ENCODE results near the gene SMC1A.
A peak's percentile ranks its signal among the peaks of the same experiment; 100 is the strongest.

SMC1A gene

GRCh38 chrX:53357799-53358530 lies 64.5 kb downstream of the SMC1A start:
- peak; percentile 14 for DNase-seq
- Mint-ChIP-seq H3K27ac (no peak overlapping the region), H3K9me3 (peaks cover 58% of the 10 kb centered on the region), H3K4me1 (peaks cover 5% of the 10 kb centered on the region), H3K4me3 (no peak overlapping the region), H3K27me3 (ENCODE audit: low read depth, poor library complexity) (peaks cover 13% of the 10 kb centered on the region), H3K36me3 (ENCODE audit: low read depth) (peaks cover 11% of the 10 kb centered on the region)
- TF ChIP-seq, protein P1, sequence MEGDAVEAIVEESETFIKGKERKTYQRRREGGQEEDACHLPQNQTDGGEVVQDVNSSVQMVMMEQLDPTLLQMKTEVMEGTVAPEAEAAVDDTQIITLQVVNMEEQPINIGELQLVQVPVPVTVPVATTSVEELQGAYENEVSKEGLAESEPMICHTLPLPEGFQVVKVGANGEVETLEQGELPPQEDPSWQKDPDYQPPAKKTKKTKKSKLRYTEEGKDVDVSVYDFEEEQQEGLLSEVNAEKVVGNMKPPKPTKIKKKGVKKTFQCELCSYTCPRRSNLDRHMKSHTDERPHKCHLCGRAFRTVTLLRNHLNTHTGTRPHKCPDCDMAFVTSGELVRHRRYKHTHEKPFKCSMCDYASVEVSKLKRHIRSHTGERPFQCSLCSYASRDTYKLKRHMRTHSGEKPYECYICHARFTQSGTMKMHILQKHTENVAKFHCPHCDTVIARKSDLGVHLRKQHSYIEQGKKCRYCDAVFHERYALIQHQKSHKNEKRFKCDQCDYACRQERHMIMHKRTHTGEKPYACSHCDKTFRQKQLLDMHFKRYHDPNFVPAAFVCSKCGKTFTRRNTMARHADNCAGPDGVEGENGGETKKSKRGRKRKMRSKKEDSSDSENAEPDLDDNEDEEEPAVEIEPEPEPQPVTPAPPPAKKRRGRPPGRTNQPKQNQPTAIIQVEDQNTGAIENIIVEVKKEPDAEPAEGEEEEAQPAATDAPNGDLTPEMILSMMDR (IDR thresholded peaks at IDR 0.05): no peak

DNA sequence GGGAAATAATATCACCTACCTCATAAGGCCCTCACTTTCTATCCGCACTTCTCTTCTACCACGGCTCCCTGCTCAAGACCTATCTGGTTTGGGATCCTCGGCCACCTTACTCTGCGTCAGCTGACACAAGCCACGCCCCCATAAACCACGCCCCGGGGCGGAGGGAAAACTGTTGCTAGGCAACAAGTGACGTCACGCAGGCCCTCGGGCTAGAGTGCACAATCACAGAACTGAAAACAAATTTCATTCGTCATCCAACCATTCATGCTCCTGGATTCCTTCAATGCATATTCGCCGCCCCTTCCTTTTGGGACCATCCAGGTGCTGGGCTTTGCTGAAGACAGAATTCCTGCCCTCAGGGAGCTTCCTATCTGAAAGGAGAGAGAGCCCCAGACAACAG lies 66.3 kb downstream of the SMC1A start:
- DNase-seq: no peak
- peaks cover 13% of the 10 kb centered on the region for H3K27me3 Mint-ChIP-seq (ENCODE audit: low read depth, poor library complexity)
- H3K9me3 Mint-ChIP-seq: peaks cover 66% of the 10 kb centered on the region
- H3K27ac Mint-ChIP-seq: no peak overlapping the region
- peaks cover 5% of the 10 kb centered on the region for H3K36me3 Mint-ChIP-seq (ENCODE audit: low read depth)
- TF ChIP-seq, protein P1 (IDR thresholded peaks at IDR 0.05): no peak
- H3K4me1 Mint-ChIP-seq: peaks cover 5% of the 10 kb centered on the region
- H3K4me3 Mint-ChIP-seq: no peak overlapping the region

DNA sequence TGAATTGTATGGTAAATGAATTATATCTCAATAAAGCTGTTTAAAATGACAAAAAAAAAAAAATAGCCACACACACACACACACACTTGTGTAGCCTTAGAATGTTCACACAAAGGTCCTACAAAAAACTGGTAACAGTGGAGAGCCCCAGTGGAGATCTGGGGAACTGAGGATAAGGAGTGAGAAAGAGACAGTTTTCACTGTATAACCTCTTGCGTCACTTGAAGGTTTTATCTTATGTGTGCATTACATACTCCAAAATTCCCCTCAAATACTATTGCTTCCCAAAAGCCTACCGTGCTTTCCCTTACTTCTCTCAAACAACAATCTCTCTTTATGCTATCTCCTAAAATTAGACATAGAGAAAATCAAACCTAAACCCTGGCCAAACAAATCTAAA lies 67.8 kb downstream of the SMC1A start:
- no peak for DNase-seq
- Mint-ChIP-seq H3K4me3 (no peak overlapping the region), H3K9me3 (peaks cover 73% of the 10 kb centered on the region), H3K36me3 (ENCODE audit: low read depth) (no peaks in the 10 kb centered on the region), H3K4me1 (peaks cover 5% of the 10 kb centered on the region), H3K27ac (no peak overlapping the region), H3K27me3 (ENCODE audit: low read depth, poor library complexity) (peaks cover 13% of the 10 kb centered on the region)
- TF ChIP-seq, protein P1 (IDR thresholded peaks at IDR 0.05): no peak

DNA sequence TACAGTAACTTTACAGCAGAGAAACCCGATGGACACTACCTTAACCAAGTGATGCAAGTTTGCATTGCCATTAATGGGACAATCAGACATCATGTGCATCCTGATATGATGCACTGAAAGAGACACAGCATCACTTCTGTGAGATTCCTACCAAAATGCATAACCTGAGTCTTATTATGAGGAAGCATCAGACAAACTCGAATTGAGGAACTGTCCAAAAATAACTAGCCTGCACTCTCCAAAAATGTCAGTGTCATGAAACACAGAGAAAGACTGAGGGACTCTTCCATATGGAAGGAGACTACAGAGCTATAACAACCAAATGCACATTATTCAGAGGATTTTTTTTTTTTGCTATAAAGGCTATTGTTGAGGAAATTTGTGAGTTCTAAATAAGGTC lies 74.5 kb downstream of the SMC1A start:
- H3K4me3 Mint-ChIP-seq: no peak overlapping the region
- H3K4me1 Mint-ChIP-seq: no peaks in the 10 kb centered on the region
- H3K9me3 Mint-ChIP-seq: peaks cover 66% of the 10 kb centered on the region
- H3K36me3 Mint-ChIP-seq (ENCODE audit: low read depth): no peaks in the 10 kb centered on the region
- H3K27me3 Mint-ChIP-seq (ENCODE audit: low read depth, poor library complexity): peaks cover 4% of the 10 kb centered on the region
- no peak overlapping the region for H3K27ac Mint-ChIP-seq
- no peak for DNase-seq
- TF ChIP-seq, protein P1 (IDR thresholded peaks at IDR 0.05): no peak

- no peaks in the 10 kb centered on the region for H3K36me3 Mint-ChIP-seq (ENCODE audit: low read depth)
- H3K9me3 Mint-ChIP-seq: peaks cover 33% of the 10 kb centered on the region
- no peak overlapping the region for H3K27ac Mint-ChIP-seq
- no peak overlapping the region for H3K4me3 Mint-ChIP-seq
- H3K27me3 Mint-ChIP-seq (ENCODE audit: low read depth, poor library complexity): peaks cover 8% of the 10 kb centered on the region
- TF ChIP-seq, protein P1 (IDR thresholded peaks at IDR 0.05): no peak
- H3K4me1 Mint-ChIP-seq: no peaks in the 10 kb centered on the region
- no peak for DNase-seq
These were observed 81.4 kb downstream of the SMC1A start for GRCh38 chrX:53340852-53341645.

Measured in nephron progenitor cell (in vitro differentiated cells).